NCI-H446 (cell line): ENCODE measurements around the gene PCDHA5.
A peak's percentile ranks its signal among the peaks of the same experiment; 100 is the strongest.
"Not testable (repeated sequence)": the region's sequence is repeated elsewhere in the genome, so short reads cannot be mapped to it uniquely, and the experiment has no call there.

ENCODE experiments used
- DNase-seq, 2 experiments: peaks; one replicate each; lab custom pipeline; 2025; lab: John Stamatoyannopoulos, UW

Gene PCDHA5

DNA sequence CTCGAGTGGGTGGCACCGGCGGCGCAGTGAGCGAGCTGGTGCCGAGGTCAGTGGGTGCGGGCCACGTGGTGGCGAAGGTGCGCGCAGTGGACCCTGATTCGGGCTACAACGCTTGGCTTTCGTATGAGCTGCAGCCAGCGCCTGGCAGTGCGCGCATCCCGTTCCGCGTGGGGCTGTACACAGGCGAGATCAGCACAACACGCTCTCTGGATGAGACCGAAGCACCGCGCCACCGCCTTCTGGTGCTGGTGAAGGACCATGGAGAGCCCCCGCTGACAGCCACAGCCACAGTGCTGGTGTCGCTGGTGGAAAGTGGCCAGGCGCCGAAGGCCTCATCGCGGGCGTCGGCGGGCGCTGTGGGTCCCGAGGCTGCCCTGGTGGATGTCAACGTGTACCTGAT is 2.1 kb downstream of the PCDHA5 start:
- DNase-seq, result no peak

DNA sequence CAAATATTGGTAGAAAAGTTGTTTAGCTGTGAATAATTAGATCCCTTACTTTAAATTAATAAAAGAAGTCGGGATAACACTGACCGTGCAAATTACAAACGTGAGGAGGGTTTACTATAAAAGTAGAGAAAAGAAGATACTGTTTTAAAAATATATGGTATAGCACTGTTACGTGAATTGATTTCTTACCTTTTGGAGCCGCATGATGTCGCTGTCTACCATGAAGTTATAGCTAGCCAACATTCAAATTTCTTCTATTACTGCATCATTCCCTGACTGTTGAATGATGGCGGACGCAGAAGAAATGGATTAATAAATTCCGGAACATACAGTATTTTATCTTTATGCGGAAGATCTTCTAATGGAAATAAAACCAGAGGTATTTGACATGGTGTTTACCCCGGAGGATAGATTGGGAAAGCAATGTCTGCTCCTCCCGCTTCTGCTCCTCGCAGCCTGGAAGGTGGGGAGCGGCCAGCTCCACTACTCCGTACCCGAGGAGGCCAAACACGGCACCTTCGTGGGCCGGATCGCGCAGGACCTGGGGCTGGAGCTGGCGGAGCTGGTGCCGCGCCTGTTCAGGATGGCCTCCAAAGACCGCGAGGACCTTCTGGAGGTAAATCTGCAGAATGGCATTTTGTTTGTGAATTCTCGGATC is 6.4 kb downstream of the PCDHA5 start, which contains the start of gene PCDHA6:
TSS of gene PCDHA6 (plus strand) at position 257 of the 658 bp plus-strand sequence. CDS start at position 389, 132 bp downstream.
- DNase-seq, result peak; percentile 10 to 66

DNA sequence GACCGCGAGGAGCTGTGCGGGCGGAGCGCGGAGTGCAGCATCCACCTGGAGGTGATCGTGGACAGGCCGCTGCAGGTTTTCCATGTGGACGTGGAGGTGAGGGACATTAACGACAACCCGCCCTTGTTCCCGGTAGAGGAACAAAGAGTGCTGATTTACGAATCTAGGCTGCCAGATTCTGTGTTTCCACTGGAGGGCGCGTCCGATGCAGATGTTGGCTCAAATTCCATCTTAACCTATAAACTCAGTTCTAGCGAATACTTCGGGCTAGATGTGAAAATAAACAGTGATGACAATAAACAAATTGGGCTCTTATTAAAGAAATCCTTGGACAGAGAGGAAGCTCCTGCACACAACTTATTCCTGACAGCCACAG is 6.9 kb downstream of the PCDHA5 start:
- peak; percentile 2 to 46 for DNase-seq

DNA sequence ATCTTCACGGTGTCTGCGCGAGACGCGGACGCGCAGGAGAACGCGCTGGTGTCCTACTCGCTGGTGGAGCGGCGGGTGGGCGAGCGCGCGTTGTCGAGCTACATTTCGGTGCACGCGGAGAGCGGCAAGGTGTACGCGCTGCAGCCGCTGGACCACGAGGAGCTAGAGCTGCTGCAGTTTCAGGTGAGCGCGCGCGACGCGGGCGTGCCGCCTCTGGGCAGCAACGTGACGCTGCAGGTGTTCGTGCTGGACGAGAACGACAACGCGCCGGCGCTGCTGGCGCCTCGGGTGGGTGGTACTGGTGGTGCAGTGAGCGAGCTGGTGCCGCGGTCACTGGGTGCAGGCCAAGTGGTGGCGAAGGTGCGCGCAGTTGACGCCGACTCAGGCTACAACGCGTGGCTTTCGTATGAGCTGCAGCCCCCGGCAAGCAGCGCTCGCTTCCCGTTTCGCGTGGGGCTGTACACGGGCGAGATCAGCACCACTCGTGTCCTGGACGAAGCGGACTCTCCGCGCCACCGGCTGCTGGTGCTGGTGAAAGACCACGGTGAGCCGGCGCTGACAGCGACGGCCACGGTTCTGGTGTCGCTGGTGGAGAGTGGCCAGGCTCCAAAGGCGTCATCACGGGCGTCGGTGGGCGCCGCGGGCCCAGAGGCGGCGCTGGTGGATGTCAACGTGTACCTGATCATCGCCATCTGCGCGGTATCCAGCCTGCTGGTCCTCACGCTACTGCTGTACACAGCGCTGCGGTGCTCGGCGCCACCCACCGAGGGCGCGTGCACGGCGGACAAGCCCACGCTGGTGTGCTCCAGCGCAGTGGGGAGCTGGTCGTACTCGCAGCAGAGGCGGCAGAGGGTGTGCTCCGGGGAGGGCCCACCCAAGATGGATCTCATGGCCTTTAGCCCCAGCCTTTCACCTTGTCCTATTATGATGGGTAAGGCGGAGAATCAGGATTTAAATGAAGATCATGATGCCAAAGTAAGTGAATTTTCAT is 8.4 kb downstream of the PCDHA5 start:
- DNase-seq, result not testable (repeated sequence)

DNA sequence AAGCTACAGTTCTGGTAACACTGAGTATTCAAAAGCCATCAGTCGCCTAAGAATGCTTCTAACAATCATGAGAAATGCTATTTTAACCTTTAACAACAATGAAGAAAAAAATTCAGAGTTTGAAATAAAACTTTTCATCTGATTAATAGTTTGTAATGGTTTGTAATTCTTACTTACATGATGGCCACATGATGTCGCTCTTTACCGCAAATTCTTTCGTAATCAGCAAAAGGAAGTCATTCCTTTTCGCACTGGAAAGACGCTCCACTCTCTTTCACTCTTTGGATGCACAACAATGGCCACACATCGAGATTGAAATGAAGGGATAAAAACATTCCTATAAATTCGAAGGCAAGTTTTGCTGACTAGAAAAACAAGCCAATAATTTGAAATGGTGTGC is 12.6 kb downstream of the PCDHA5 start, which contains the start of gene PCDHA7:
TSS of gene PCDHA7 (plus strand) at position 277 of the 400 bp plus-strand sequence. CDS start at position 392, 115 bp downstream.
- DNase-seq, result no peak

DNA sequence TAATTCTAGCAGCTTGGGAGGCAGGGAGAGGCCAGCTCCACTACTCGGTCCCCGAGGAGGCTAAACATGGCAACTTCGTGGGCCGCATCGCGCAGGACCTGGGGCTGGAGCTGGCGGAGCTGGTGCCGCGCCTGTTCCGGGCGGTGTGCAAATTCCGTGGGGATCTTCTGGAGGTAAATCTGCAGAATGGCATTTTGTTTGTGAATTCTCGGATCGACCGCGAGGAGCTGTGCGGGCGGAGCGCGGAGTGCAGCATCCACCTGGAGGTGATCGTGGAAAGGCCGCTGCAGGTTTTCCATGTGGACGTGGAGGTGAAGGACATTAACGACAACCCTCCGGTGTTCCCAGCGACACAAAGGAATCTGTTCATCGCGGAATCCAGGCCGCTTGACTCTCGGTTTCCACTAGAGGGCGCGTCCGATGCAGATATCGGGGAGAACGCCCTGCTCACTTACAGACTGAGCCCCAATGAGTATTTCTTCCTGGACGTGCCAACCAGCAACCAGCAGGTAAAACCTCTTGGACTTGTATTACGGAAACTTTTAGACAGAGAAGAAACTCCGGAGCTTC is 13.1 kb downstream of the PCDHA5 start:
- DNase-seq, result not testable (repeated sequence)

DNA sequence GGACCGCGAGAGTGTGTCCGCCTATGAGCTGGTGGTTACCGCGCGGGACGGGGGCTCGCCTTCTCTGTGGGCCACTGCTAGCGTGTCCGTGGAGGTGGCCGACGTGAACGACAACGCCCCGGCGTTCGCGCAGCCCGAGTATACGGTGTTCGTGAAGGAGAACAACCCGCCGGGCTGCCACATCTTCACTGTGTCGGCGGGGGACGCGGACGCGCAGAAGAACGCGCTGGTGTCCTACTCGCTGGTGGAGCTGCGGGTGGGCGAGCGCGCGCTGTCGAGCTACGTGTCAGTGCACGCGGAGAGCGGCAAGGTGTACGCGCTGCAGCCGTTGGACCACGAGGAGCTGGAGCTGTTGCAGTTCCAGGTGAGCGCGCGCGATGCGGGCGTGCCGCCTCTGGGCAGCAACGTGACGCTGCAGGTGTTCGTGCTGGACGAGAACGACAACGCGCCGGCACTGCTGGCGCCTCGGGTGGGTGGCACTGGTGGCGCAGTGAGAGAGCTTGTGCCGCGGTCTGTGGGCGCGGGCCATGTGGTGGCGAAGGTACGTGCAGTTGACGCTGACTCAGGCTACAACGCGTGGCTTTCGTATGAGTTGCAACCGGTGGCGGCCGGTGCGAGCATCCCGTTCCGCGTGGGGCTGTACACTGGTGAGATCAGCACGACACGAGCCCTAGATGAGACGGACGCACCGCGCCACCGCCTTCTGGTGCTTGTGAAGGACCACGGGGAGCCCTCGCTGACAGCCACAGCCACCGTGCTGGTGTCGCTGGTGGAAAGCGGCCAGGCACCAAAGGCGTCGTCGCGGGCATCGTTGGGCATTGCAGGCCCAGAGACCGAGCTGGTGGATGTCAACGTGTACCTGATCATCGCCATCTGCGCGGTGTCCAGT is 14.5 kb downstream of the PCDHA5 start:
- DNase-seq, result no peak

DNA sequence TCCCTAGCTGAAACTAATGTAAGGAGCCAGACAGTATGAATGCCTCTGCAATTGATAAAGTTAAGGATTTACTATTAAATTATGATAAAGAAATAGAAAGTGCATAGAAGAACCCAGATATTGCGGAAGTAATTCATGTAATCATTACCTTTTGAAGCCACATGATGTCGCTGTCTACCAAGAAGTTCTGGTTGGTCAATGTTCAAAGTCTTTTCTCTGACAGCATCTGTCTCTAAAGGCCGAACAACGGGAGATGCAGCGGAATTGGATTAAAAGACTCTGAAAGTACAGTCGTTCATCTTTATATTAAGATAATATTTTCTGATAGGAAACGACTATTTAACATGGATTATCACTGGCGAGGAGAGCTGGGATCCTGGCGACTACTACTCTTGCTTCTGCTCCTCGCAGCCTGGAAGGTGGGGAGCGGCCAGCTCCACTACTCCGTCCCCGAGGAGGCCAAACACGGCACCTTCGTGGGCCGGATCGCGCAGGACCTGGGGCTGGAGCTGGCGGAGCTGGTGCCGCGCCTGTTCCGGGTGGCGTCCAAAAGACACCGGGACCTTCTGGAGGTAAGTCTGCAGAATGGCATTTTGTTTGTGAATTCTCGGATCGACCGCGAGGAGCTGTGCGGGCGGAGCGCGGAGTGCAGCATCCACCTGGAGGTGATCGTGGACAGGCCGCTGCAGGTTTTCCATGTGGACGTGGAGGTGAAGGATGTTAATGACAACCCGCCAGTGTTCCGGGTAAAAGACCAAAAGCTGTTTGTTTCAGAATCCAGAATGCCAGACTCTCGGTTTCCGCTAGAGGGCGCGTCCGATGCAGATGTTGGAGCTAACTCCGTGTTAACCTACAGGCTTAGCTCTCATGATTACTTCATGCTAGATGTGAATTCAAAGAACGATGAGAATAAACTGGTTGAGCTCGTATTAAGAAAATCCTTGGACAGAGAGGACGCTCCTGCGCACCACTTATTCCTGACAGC is 19.9 kb downstream of the PCDHA5 start, which contains the start of gene PCDHA8:
TSS of gene PCDHA8 (plus strand) at position 210 of the 985 bp plus-strand sequence. CDS start at position 345, 135 bp downstream.
- DNase-seq, result no peak

DNA sequence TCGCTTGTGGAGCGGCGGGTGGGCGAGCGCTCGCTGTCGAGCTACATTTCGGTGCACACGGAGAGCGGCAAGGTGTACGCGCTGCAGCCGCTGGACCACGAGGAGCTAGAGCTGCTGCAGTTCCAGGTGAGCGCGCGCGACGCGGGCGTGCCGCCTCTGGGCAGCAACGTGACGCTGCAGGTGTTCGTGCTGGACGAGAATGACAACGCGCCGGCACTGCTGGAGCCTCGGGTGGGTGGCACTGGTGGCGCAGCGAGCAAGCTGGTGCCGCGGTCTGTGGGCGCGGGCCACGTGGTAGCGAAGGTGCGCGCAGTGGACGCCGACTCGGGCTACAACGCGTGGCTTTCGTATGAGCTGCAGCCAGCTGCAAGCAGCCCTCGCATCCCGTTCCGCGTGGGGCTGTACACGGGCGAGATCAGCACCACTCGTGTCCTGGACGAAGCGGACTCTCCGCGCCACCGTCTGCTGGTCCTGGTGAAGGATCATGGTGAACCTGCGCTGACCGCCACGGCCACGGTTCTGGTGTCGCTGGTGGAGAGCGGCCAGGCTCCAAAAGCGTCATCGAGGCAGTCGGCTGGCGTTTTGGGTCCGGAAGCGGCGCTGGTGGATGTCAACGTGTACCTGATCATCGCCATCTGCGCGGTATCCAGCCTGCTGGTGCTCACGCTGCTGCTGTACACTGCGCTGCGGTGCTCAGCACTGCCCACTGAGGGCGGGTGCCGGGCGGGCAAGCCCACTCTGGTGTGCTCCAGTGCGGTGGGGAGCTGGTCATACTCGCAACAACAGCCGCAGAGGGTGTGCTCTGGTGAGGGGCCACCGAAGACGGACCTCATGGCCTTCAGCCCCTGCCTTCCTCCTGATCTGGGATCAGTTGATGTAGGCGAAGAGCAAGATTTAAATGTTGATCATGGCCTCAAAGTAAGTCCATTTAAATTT is 21.7 kb downstream of the PCDHA5 start:
- DNase-seq, result no peak

DNA sequence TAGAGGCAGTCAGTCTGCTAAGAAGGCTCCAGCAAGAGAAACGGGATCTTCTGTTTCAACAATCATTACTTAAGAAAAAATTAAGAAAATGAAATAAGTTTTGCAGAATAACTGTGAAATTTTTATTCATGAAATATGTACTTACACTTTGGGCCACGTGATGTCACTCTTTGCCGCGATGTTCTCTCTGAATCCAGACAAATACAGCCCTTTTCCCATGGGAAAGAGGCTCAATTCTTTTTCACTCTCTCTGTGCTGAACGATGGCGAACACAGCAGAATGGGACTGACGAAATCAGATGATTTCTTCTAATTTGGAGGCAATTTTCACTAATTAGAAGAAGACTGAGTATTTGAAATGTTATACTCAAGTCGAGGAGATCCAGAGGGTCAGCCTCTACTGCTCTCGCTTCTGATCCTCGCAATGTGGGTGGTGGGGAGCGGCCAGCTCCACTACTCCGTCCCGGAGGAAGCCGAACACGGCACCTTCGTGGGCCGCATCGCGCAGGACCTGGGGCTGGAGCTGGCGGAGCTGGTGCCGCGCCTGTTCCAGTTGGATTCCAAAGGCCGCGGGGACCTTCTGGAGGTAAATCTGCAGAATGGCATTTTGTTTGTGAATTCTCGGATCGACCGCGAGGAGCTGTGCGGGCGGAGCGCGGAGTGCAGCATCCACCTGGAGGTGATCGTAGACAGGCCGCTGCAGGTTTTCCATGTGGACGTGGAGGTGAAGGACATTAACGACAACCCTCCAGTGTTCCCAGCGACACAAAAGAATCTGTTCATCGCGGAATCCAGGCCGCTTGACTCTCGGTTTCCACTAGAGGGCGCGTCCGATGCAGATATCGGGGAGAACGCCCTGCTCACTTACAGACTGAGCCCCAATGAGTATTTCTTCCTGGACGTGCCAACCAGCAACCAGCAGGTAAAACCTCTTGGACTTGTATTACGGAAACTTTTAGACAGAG is 27.0 kb downstream of the PCDHA5 start, which contains the start of gene PCDHA9:
TSS of gene PCDHA9 (plus strand) at position 244 of the 964 bp plus-strand sequence. CDS start at position 358, 114 bp downstream.
- DNase-seq, result not testable (repeated sequence)

DNA sequence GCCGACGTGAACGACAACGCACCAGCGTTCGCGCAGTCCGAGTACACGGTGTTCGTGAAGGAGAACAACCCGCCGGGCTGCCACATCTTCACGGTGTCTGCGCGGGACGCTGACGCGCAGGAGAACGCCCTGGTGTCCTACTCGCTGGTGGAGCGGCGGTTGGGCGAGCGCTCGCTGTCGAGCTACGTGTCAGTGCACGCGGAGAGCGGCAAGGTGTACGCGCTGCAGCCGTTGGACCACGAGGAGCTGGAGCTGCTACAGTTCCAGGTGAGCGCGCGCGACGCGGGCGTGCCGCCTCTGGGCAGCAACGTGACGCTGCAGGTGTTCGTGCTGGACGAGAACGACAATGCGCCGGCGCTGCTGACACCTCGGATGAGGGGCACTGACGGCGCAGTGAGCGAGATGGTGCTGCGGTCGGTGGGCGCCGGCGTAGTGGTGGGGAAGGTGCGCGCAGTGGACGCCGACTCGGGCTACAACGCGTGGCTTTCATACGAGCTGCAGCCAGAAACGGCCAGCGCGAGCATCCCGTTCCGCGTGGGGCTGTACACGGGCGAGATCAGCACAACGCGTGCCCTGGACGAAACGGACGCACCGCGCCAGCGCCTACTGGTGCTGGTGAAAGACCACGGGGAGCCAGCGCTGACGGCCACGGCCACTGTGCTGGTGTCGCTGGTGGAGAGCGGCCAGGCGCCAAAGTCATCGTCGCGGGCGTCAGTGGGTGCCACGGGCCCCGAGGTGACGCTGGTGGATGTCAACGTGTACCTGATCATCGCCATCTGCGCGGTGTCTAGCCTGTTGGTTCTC is 28.6 kb downstream of the PCDHA5 start:
- DNase-seq, result not testable (repeated sequence)

DNA sequence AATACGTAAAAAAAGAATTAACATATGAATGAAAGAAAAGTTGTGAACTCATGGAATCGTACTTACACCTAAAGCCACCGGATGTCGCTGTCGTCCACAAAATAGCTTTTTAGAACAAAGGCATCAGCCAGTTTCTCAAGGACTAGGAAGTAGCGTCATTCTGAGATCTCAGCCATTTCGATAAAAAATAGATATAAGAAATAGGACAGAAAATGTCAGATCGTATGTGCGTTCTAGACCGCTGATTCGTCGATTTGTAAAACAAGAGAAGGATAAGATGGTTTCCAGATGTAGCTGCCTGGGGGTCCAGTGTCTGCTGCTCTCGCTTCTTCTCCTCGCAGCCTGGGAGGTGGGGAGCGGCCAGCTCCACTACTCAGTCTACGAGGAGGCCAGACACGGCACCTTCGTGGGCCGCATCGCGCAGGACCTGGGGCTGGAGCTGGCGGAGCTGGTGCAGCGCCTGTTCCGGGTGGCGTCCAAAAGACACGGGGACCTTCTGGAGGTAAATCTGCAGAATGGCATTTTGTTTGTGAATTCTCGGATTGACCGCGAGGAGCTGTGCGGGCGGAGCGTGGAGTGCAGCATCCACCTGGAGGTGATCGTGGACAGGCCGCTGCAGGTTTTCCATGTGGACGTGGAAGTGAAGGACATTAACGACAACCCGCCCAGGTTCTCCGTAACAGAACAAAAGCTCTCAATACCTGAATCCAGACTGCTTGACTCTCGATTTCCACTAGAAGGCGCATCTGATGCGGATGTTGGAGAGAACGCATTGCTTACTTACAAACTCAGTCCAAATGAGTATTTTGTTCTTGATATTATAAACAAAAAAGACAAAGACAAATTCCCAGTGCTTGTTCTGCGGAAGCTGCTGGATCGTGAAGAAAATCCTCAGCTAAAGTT is 34.6 kb downstream of the PCDHA5 start, which contains the start of gene PCDHA10:
TSS of gene PCDHA10 (plus strand) at position 126 of the 903 bp plus-strand sequence. CDS start at position 278, 152 bp downstream.
- DNase-seq, result no peak

DNA sequence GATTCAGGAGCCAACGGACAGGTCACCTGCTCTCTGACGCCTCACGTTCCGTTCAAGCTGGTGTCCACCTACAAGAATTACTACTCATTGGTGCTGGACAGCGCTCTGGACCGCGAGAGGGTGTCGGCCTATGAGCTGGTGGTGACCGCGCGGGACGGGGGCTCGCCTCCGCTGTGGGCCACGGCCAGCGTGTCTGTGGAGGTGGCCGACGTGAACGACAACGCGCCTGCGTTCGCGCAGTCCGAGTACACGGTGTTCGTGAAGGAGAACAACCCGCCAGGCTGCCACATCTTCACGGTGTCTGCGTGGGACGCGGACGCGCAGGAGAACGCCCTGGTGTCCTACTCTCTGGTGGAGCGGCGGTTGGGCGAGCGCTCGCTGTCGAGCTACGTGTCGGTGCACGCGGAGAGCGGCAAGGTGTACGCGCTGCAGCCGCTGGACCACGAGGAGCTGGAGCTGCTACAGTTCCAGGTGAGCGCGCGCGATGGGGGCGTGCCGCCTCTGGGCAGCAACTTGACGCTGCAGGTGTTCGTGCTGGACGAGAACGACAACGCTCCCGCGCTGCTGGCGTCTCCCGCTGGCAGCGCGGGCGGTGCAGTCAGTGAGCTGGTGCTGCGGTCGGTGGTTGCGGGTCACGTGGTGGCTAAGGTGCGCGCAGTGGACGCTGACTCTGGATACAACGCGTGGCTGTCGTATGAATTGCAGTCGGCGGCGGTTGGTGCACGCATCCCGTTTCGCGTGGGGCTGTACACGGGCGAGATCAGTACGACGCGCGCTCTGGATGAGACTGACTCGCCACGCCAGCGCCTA is 36.0 kb downstream of the PCDHA5 start:
- no peak for DNase-seq

DNA sequence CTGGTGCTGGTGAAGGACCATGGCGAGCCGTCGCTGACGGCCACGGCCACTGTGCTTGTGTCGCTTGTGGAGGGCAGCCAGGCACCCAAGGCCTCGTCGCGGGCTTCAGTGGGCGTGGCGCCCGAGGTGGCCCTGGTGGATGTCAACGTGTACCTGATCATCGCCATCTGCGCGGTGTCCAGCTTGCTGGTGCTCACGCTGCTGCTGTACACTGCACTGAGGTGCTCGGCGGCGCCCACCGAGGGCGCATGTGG is 36.5 kb downstream of the PCDHA5 start:
- no peak for DNase-seq
